Skin epidermis (tissue), 12 donors: Measurements from ENCODE around the gene SNX10.

Experiments used
- H3K27ac ChIP-seq, 21 experiments: fragments of 200-600 bp; sonication (generic) in 11 of 21; one replicate each; pipeline ENCODE4 v1.5.0; 2020; ENCODE audit warnings: mild to moderate bottlenecking in 3 of 21, inconsistent platforms in 2 of 21, moderate library complexity in 2 of 21
- H3K4me3 ChIP-seq, 7 experiments: fragments of 200-600 bp; sonication (generic) in 2 of 7; one replicate each; pipeline ENCODE4 v1.5.0; 2020; ENCODE audit warnings: inconsistent platforms in 2 of 7, mild to moderate bottlenecking in 2 of 7, moderate library complexity in 1 of 7

The SNX10 gene

DNA sequence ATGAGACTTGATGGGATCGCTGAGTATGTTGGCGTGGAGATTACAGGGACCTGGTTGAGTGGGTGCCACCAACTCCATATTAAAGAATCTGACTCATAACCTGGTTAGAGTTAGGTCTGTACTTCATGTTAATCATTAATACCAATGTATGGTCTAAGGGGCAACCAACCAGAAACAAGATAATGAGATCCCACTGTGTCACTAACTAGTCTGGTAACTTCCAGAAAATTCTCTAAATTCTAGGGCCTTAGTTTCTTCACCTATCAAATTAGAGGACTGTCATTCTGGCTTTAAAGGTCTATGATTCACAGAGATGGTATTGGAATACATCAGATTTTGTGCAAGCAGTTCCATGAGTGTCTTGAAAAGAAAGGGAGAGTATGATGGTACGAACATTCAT, 102.2 kb downstream of the SNX10 start:
- H3K4me3 ChIP-seq = no peak overlapping the region
- no peak overlapping the region for H3K27ac ChIP-seq

DNA sequence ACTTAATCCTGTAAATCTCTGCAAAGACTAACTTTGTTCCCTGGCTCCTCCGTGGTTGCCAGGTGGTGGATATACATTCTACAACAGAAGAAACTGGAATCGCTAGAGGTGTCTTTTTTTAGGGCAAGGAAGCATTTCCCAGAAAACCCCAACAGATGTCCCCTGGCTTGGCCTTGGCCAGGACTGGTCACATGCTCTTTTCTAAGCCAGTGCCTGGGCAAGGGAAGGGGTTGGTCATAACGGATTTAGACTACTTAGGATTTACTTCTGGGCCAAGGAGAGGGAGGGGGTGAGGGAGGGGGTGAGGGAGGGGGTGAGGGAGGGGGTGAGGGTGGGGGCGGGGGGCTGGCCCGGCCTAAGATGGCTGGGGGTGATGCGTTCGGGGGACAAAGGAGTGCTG, 105.7 kb downstream of the SNX10 start:
- no peak overlapping the region for H3K4me3 ChIP-seq

DNA sequence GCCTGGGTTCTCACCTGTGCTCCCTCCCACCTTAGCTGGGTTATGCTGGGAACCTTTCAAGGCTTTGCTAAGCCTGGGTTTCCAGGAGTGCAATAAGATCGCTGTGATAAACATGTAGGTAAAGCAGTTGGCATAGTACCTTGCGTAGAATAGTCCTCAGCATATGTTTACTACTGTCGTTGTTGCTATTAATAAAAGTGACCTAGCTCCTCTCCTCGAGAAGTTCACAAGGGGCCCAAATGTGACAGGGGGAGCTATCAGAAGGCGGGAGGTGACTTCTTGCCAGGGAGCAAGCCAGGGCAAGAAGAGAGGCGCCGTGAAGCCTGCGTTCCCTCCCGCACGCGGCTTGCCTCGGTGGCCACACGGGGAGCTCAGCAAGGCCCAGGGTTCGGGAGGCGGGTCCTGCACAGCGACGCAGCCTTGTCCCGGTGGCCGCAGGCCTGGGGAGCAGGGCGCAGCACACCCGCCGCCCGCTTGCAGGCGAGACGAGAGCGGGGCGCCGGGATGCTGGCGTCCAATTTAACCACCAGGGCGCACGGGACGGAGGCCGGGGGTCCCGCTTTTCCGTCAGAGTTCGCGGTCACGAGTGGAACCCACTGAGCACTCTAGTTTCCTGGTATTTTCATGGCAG, 106.2 kb downstream of the SNX10 start:
- H3K4me3 ChIP-seq = peak overlapping the region; percentile 44 to 77 (median 59)
- peak overlapping the region in 20 of 21 experiments; percentile 32 to 93 (median 83) for H3K27ac ChIP-seq

More for the DNA sequence above, 105.7 kb downstream of the SNX10 start:
- peak overlapping the region in 7 of 21 experiments; percentile 73 to 93 (median 85) for H3K27ac ChIP-seq

- Histone ChIP-seq H3K4me3 (peak overlapping the region; percentile 44 to 77 (median 59)), H3K27ac (peak overlapping the region; percentile 34 to 93 (median 83))
Measured at GRCh38 chr7:26398427-26398755, 106.7 kb downstream of the SNX10 start.

DNA sequence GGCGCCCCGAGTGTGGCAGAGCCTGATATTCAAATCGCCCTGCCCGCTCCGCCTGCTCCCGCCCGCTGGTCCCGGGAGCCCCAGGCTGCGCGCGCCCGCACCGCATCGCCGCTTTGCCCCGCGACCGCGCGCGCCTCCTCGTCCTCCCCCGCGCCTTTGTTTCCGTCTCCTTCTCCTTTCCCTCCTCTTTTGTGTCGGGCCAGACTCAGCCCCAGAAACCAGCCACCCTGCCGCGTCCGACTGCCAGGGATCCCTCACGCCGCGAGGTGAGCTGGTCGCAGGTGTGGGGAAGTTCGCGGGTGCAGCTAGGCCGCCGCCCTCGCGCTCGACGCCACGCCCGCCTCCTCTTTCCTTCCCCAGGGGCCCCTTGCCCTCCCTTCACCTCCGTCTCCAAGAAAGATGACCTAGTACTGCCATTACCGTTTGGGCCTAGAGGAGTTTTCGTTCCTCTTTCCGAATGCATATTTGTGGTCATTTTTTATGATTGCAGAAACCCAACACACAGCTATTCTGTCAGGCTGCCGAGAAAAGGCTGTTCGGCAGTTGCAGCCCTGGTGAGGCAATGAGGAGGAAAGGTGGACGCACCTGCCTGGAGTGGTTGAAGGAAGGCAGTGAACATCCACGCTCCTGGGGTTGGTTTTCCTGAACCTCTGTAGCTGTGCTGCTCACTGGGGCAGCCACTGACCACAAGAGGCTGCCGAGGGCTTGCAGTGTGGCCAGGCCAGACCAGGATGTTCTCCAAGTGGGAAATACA, 107.3 kb downstream of the SNX10 start:
- H3K27ac ChIP-seq = peak overlapping the region; percentile 34 to 93 (median 83)
- H3K4me3 ChIP-seq = peak overlapping the region; percentile 44 to 77 (median 59)

- Histone ChIP-seq H3K4me3 (no peak overlapping the region), H3K27ac (peak overlapping the region in 1 of 21 experiments; percentile 83)
Measured at GRCh38 chr7:26399736-26400135, 108.1 kb downstream of the SNX10 start.

DNA sequence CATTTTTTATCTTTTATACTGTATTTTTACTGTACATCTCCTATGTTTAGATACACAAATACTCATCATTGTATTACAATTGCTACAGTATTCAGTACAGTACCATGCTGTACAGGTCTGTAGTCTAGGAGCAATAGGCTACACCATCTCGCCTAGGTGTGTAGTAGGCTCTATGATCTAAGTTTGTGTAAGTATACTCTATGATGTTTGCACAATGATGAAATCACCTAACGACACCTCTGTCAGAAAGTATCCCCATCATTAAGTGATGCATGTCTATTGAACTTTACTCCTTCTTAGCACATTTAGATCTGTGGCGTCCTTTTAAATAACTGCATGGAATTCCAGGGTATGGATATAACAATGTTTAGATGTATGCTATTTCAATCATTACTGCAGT, 112.0 kb downstream of the SNX10 start:
- Histone ChIP-seq H3K4me3 (no peak overlapping the region), H3K27ac (no peak overlapping the region)

GRCh38 chr7:26404189-26404996, 112.7 kb downstream of the SNX10 start:
- no peak overlapping the region for H3K27ac ChIP-seq
- H3K4me3 ChIP-seq = no peak overlapping the region

- no peak overlapping the region for H3K27ac ChIP-seq
- H3K4me3 ChIP-seq = no peak overlapping the region
Measured at GRCh38 chr7:26406433-26406832, 114.8 kb downstream of the SNX10 start.

GRCh38 chr7:26409661-26410547, 118.2 kb downstream of the SNX10 start:
- H3K27ac ChIP-seq = no peak overlapping the region
- H3K4me3 ChIP-seq = no peak overlapping the region

GRCh38 chr7:26413007-26413691, 121.5 kb downstream of the SNX10 start:
- no peak overlapping the region for H3K27ac ChIP-seq

GRCh38 chr7:26416004-26416403, 124.3 kb downstream of the SNX10 start:
- Histone ChIP-seq H3K27ac (no peak overlapping the region), H3K4me3 (no peak overlapping the region)

More at GRCh38 chr7:26413007-26413691, 121.5 kb downstream of the SNX10 start:
- H3K4me3 ChIP-seq = no peak overlapping the region

- peak overlapping the region in 3 of 21 experiments; percentile 22 to 35 (median 28) for H3K27ac ChIP-seq
- H3K4me3 ChIP-seq = no peak overlapping the region
Measured at GRCh38 chr7:26417911-26418413, 126.3 kb downstream of the SNX10 start.

- Histone ChIP-seq H3K27ac (no peak overlapping the region), H3K4me3 (no peak overlapping the region)
Measured at GRCh38 chr7:26419198-26419597, 127.5 kb downstream of the SNX10 start.

DNA sequence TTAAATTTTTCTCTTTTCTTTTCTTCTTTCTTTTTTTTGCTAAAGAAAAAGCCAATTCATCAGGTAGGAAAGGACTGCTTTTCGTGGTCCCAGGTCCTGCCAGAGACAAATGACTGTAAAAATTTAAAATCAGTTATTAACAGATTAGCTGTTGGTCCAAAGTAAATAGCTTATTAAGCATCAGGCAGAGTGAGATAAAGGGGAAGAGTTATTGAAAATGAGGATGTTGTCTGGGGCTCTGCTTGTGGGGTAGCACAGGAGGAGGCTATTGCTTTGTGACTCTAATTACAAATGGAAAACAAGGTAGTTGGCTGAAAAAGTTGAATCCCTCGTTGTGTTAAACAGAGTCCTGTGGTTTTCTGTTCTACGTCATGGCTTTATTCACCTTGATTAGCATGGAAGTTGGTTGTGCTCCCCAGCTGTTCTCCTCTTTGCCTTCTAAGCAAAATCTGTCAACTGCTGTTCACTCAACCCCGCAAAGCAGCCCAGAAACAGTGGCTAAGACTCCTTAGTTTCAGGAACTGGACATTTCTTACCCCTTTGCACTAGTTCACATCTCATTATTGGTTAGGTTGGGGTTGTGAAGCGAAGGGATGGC, 128.9 kb downstream of the SNX10 start:
- Histone ChIP-seq H3K27ac (no peak overlapping the region), H3K4me3 (no peak overlapping the region)

GRCh38 chr7:26422761-26423160, 131.1 kb downstream of the SNX10 start:
- H3K27ac ChIP-seq = no peak overlapping the region

DNA sequence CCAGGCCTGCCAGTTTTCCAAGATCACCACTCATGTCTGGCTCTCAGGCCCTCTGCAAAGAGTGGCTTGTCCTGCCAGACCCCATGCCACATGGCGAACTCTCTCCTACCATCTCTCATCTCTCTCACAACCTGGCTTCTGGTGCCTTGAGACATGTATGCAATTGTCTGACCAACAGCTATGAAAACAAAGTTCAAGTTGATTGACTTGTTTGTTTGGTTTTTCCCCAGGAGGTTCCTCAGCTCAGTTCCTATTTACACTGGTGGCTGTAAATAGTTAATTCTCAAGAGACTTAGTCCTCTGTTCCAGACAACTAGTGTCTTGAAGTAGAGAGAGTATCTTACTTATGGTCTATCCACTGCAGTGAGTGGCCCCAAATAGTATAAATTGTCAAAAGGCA, 131.8 kb downstream of the SNX10 start:
- no peak overlapping the region for H3K4me3 ChIP-seq

More at GRCh38 chr7:26422761-26423160, 131.1 kb downstream of the SNX10 start:
- H3K4me3 ChIP-seq = no peak overlapping the region

More for the DNA sequence above, 131.8 kb downstream of the SNX10 start:
- no peak overlapping the region for H3K27ac ChIP-seq
